LHCN-M2 (cell line): Measurements from ENCODE around the gene DDO. TPM values are rescaled to one million over a fixed set of nuclear protein-coding genes. Genes with fewer than 3 reads are reported as not detected.

Source experiments
- DNase-seq: peaks from one replicate; pipeline ENCODE4 v3.0.0-alpha.2; 2012; ENCODE audit warnings: low read depth
- total RNA-seq: library from RNA; depleted of rRNA; stranded (reverse); fragments of >200 nt; gene quantifications from 2 replicates; pipeline ENCODE4 v1.2.3, GENCODE V29; 2014

DDO gene
- total RNA-seq, 1 experiment from 2014 or later, result 3.3 TPM

GRCh38 chr6:110421749-110422443 is 6.5 kb upstream of the DDO start:
- DNase-seq, result no peak

- no peak for DNase-seq
Observed at GRCh38 chr6:110419028-110419739, 3.8 kb upstream of the DDO start.

- no peak for DNase-seq
Observed at GRCh38 chr6:110418594-110418993, 3.2 kb upstream of the DDO start.

GRCh38 chr6:110414669-110415068 is 706 bp downstream of the DDO start:
- no peak for DNase-seq

GRCh38 chr6:110412360-110412759 is 3.0 kb downstream of the DDO start:
- DNase-seq, result no peak

- DNase-seq, result no peak
Observed at GRCh38 chr6:110410511-110410910, 4.9 kb downstream of the DDO start.

- DNase-seq, result no peak
Observed at GRCh38 chr6:110409794-110410193, 5.6 kb downstream of the DDO start.

GRCh38 chr6:110408901-110409300 is 6.5 kb downstream of the DDO start:
- no peak for DNase-seq

- no peak for DNase-seq
Observed at GRCh38 chr6:110404607-110405006, 10.8 kb downstream of the DDO start.

- DNase-seq, result no peak
Observed at GRCh38 chr6:110401585-110402176, 13.7 kb downstream of the DDO start.

- DNase-seq, result no peak
Observed at GRCh38 chr6:110400208-110400607, 15.2 kb downstream of the DDO start.

GRCh38 chr6:110399219-110400071 is 15.9 kb downstream of the DDO start:
- no peak for DNase-seq

- DNase-seq, result peak; percentile 70
Observed at GRCh38 chr6:110398778-110399177, 16.6 kb downstream of the DDO start.

GRCh38 chr6:110395221-110395620 is 20.2 kb downstream of the DDO start:
- DNase-seq, result no peak

- no peak for DNase-seq
Observed at GRCh38 chr6:110394409-110394808, 21.0 kb downstream of the DDO start.

GRCh38 chr6:110392727-110393126 is 22.6 kb downstream of the DDO start:
- no peak for DNase-seq

- DNase-seq, result no peak
Observed at GRCh38 chr6:110390404-110390803, 25.0 kb downstream of the DDO start.

- DNase-seq, result no peak
Observed at GRCh38 chr6:110389689-110390382, 25.5 kb downstream of the DDO start.

GRCh38 chr6:110387986-110388385 is 27.4 kb downstream of the DDO start:
- no peak for DNase-seq

- DNase-seq, result no peak
Observed at GRCh38 chr6:110385458-110385863, 29.9 kb downstream of the DDO start.

- no peak for DNase-seq
Observed at GRCh38 chr6:110378552-110378951, 36.8 kb downstream of the DDO start.
